NCI-H226 (cell line): ENCODE data around the gene E2F2.

Source experiments
- DNase-seq: peaks from one replicate; pipeline ENCODE4 v3.0.0-alpha.2; 2015

The E2F2 gene

DNA sequence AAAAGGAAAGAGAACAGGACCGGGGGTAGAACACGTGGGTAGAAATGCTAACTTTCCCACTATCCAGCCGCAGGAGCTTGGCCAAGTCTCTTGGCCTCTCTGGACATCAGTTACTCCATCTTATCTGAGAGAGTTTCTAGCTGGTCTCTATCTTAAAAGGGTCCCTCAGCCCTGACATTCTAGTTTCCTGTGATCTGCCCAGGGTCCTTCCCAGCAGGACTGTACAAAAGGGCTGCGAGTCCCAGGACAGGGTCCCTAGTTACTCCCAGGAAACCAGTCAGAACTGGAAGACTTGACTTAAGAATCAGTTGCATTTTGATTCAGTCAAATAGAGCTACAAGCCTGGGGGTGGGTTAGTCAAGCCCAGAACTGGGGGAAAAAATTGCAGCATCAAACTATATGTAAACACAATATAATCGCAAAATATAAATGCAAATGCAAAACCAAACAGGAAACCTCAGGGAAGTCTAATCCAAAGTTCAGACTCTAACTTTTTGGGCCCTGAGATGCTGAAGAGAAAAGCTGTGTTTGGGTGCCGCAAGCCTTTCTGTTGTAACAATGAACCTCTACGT, 49.9 kb downstream of the E2F2 start:
- no peak for DNase-seq

DNA sequence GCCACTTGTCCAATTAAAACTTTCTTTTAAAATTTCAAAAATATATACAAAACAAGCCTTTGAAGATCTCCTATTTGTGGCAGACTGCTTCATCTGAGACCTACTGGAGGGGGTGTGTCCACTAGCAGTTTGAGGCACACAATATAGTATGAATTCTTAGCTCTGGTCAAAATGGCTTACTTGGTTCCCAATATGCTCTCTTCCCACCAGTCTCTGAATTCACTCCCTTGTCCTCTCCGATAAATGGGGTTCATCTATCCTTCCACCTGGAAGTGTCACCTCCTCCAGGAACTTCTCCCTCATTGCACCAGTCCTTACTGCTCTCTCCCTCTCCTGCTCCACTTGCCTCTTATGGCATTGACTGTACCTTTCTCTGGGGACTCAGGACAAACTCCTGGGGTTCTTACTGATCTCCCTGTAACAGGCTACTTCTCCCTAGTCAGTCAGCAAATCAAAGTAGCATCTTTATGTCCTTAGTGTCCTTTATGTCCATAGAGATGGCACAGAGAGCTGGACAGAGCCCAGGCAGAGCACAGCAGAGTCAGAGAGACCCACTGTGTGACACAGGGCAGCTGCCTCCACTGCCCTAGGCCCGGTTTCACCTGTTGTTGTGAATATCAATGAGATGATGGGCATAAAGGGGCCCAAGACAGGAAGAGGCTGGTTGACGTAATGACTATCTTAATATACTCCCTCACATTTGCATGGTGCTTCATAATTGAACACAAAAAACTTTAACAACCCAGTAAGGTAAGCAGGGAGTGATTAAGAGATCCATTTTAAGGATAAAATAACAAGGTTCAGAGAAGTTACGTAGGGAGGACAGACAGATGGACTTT, 50.6 kb downstream of the E2F2 start:
- DNase-seq = no peak

DNA sequence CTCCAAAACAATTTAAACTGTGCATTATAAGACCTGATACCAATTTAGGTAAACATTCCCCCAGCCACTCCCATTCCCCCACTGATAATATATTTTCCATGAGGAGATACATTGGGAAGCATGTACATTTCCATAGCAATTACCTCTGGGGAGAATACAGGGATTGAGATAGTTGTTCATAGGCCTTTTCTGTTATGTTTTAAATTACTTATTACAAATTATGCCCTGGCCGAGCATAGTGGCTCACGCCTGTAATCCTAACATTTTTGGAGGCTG, 51.4 kb downstream of the E2F2 start:
- DNase-seq = no peak

DNA sequence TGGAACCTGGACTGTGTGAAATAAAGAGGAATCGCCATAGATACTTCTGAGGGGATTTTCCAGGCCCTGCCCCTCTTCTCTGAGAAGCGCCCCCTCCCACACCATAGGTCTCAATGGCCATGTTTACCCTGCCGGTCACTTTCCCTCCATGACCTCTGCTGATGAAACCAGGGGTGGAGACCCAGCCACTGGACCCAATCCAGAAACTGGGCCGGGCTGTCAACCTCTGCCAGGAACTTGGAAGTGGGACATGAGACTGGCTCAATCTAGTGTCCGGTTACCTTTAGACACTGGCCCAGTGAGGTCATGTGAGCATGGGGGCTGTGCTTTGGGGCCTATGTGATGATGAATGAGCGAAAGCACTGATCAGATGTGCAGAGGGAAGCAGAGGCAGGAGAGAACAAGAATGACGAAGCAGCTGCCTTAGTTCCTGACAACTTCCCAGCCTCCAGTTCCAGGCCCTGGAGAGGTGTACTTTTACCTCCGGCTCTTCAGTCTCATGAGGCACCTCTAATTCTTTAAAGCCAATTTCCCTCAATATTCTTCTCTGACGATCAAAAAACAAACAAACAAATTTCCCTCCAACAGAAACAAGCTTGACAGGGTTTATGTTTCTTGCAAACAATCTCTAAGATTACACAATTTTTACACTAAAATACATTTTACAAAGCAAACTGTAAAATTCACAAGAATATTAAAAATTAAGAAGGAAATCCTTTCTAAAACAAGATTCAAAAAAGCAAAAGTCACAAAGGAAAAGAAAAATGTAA, 52.0 kb downstream of the E2F2 start:
- peak; percentile 76 for DNase-seq

DNA sequence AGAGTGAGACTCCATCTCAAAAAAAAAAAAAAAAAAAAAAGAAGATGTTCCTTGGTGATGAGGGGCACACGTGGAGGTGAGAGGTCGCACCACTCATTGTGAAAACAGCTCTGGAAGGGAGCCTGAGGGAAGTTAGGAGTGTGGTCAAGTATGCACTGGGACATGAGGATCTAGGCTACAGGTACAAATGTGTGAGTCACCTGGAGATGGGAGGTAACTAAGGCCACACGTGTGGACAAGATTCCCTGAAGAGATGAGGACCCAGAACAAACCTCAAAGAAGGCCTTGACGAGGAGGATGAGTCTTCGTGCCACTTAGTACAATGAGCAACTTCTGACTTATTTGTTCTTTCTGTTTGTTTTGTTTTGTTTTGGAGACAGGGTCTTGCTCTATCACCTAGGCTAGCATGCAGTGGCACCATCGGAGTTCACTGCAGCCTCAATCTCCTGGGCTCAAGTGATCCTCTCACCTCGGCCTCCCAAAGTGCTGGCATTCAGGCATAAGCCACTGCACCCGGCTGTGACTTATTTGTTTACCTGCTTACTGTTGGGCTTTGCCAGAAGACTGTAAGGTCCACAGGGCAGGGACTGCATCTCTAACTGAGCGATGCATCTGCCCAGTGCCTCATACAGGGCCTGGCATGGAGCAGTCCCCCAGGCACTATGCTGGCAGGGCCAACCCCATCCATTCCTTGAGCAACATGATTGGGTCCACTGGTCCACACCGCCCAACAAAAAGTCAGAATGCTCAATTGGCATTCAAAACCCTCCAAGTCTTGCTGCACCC, 53.5 kb downstream of the E2F2 start:
- DNase-seq = no peak

DNA sequence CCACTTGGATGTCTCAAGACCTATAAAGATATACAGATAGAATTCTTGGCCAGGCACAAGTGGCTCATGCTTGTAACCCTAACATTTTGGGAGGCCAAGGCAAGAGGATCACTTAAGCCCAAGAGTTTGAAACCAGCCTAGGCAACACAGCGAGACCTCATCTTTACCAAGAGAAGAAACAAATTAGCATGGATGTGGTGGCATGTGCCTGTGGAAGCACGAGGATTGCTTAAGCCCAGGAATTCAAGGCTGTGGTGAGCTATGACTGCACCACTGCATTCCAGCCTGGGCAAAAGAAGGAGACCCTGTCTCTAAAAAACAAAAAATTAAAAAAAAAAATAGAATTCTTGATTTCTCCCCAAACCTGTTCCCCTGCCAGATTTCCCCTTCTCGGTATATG, 55.4 kb downstream of the E2F2 start:
- peak; percentile 56 for DNase-seq

DNA sequence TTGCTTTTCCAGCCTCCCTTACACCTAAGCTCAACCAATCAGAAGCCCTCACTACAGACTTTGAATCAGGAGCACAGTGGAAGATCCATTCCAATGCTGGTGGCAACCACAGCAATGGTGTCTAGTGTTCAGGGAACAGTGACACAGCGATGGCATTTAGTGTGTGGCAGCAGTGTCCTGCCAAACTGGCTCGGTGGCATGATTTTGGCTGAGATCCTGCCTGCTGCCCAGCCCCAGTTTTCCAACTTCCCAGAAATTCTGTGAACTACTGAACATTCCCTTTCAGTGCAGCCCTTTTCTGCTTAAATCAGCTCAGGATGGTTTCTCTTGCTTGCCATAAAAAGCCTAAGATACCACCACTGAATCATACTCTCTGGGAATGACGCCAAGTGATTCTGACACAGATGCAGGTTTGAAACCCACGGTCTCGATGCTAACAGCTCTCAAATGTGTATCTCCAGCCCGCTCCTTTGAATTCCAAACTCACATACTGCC, 55.9 kb downstream of the E2F2 start:
- DNase-seq = peak; percentile 91

DNA sequence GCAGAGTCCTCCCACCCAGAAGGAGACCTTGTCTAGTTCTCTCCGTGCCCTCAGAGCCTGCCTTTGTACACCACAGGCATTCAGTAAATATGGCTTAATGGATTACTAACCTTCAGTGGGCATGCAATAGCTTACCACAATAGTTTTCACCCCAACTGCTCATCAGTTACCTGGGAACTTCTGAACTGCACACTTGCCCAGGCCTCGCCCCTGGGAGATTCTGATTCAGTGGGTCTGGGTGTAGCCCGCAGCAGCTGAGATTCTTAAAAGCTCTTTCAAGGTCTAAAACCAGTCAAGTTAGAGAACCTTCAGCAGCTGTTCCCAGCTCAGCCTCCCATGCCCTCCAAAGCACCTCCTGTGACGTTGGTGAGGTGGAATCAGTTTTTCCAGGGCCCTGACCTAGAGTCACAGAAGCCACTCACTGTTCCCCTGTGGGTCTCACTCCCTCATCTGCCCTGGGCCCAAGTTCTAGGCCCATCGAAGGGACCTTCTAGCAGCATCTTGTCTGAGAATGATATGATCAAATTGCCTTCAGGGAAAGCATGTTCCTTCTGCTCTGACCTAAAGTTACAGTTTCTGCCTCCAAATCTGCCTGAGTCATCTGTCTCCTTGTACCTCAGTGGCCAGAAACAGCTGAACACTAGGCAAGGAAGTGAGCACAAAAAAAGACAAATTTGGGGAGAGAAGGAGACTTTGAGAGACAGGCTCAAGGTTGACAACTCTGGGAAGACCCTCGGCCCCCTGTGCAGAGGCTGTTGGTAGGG, 57.8 kb downstream of the E2F2 start:
- DNase-seq = peak; percentile 39

DNA sequence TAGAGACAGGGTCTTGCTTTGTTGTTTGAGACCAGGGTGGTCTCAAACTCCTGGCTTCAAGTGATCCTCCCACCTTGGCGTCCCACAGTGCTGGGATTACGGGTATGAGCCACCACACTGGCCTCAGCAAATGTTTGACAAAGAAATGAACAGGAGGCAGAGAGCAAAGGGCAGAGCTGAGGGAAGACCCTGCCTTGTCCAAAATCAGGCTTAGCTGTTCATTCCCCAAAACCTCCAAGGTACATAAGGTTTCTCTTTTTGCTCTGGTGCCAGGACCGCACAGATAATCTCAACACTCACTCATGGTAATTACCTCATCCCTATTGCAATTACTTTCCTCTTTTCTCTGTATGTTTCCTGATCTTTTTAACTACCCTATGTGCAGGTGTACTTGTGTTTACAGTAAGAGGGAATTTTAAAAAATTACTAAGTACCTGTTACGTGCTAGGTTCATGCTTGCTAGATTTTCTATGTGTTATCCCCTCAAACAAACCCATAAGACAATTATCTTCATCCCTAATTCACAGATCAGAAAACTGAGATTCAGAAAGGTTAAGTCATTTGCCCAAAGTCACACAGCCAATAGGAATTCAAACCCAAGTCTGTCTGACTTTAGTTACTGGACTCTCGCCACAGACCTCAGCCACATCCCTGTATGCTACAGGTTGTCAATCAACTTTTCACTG, 58.5 kb downstream of the E2F2 start:
- no peak for DNase-seq

DNA sequence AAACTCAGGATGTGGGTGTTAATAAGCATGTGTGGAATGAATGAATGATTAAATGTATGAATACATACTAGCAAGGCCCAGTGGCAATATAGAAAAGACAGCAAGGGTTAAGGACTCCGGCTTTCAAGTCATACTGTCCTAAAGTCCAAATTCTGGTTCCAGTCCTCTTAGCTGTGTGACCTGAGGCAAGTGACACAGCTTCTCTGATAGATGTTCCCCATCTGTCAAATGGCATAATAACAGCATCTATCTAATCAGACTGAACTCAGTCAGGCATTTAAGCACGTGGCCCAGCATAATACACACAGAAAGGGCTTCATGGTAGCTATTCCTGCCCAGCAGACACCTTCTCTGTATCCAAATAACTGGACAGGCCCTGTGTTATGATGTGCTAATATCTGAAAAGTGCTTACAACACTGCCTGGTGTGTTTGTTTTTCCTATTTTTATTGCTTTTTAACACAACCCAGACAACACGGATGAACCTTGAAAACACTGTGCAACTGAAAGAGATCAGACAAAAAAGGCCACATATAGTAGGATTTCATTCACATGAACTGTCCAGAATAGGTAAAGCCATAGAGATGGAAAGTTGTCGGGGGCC, 59.5 kb downstream of the E2F2 start:
- no peak for DNase-seq

DNA sequence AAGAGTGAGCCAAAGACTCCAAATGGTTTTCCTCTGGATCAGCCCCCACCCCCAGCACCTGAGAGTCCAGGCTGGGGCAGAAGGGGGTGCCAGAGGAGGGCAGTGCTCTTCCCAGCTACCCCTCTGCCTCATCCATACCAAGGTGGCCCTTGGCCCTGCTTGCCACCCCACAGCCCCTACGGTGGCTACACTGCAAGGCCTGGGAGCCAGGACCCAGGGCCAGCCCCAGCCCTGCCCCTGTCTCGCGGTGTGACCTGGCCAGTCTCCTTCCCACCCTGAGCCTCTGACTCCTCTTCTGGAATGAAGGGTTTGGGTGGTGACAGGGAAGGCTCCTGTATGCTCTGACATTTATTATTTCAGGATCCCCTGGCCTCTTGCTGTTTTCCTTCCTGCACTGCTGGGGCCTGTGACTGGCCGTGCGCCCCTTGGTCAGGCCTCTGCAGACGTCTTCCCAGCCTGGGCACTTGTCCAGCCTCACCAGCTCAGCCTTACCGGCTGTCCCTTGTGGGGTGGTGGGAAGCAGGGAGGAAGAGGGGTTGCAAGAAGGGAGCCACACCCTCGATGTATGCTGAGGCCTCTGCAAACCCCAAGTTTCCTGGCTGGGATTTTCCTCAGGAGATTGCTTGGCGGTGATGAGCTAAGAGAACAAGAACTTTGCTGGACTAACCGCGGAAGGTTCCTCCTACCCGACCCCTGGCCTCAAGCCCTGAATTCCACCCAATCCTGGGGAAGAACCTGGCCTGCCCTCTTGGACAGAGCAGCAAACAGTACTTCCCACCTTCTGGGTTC, 60.6 kb downstream of the E2F2 start:
- DNase-seq = peak; percentile 97

DNA sequence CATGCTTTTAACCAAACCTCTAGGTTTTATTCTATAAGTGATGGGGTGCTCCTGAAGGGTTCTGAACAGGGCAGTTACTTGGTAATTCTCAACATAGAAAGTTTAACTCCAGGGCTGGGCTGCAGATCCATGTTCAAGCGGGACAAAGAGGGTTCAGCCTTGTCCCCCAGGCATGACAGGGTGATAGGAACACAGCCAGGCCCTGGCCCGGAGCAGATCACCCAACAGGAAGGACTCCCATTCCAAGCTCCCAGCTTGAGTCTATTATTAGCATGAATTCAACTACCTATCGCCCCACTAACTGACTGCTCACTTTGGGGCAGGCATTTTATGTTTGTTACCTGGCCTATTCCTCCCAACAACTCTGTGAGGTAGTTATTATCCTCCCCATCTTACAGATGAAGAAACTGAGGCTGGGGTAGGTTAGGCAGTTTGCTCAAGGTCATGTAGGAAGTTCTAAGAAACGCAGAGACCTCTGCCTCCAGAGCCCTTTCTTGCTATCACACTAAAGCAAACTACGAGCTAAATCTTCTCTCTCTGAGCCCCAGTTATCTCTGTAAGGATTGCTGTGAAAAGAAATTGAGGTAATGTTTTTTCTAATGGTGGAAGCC, 61.6 kb downstream of the E2F2 start:
- no peak for DNase-seq

DNA sequence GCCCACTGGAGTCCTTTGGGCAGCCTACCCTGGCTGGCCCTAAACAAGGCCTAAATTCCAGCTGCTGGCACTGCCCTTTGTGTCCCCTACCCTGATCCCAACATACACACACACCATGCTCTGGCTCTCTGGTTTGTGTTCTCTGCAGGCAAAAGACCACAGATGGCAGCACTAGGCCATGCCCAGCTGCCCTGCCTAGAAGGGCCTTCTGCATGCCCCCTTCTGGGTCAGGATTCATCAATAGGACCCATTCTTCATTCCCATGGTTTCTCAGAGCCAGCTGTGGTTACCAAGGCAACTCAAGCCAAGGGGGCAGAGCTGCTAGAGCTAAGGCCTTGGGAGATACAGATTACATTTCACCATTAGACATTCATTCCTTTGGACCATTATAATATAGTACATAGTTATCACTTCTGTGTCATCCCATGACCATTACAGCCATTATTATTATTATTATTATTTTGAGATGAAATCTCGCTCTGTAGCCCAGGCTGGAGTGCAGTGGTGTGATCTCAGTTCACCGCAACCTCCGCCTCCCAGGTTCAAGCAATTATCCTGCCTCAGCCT, 64.5 kb downstream of the E2F2 start:
- DNase-seq = no peak

DNA sequence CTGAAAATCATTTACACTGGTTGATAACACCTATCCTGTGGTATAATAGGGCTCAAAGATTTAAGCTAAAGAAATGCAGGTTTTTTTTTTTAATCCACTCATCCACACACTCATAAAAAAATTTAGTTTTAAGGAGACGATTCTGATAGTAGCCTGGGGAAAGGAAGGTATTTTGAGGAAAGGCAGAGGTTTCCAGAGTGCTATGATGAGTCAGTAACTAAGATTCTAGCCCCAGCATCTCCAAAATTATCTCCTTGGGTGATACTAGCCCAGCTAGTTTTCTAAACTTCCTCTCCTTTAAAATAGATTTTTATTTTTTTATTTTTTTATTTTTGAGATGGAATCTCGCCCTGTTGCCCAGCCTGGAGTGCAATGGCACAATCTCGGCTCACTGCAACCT, 67.7 kb downstream of the E2F2 start:
- DNase-seq = no peak

DNA sequence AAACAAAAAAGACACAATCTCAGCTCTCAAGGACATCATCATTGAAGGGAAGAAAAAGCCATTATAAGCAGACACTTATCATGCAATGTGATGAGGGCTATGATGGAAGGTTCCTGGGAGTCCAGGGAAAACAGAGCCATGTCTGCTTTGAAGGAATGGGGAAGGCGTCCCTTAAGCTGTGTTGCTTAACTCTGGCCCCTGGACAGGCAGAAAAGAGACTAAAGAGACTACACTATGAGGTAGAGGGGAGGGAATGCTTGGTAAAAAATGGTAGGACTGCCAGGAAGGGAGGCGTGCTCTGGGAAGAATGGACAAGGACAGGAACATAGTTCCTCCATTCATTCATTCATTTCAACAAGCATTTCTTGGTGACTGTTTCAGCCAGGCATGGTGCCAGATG, 68.3 kb downstream of the E2F2 start:
- no peak for DNase-seq

DNA sequence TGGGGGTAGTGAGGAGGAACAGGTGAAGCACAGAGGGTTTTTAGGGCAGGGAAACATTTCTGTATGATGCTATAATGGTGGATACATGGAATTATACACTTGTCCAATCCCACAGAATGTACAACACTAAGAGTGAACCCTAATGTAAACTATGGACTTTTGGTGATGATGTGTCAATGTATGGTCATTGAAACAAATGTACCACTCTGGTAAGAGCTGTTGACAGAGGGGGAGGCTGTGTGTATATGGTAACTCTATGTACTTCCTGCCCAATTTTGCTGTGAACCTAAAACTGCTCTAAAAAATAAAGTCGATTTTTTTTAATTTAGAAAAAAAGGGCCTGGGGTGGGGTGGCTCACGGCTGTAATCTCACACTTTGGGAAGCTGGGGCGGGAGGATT, 70.0 kb downstream of the E2F2 start:
- DNase-seq = no peak

DNA sequence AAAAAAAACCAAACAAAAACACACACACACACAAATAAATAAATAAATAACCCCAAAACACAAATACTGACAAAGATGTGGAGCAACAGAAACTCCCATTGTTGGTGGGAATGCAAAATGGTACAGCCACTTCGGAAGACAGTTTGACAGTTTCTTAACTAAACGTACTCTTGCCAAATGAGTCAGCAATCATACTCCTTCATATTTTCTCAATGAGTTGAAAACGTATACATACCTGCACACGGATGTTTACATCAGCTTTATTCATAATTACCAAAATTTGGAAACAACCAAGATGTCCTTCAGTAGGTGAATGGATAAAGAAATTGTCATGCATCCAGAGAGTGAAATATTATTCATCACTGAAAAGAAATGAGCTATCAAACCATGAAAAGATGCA, 70.5 kb downstream of the E2F2 start:
- no peak for DNase-seq

DNA sequence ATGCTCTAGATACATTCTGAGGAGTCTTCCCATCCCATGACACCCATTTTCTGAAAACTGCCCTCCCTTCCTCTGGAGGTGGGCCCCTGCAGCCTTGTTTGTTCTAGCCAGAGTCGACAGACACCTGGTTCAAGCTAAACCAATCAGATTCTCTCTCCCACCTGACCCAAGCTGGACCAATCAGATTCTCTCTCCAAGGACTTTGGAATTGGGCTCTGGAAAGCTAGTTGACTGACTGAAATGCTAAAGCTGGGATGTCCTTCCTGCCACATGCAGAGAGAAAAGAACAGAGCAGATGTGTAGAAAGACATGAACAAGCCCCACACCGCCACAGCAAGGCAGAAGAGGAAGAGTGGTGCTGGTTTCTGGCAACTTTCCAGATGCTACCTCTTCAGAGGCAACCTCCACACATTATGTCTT, 71.7 kb downstream of the E2F2 start:
- no peak for DNase-seq
